ENCODE results near the gene NTN4.
"Not testable (repeated sequence)": the region's sequence is repeated elsewhere in the genome, so short reads cannot be mapped to it uniquely, and the experiment has no call there.

Gene NTN4

GRCh38 chr12:95633049-95633731 is 157.4 kb downstream of the NTN4 start:
- DNase-seq (ENCODE audit: insufficient read length, low spot score), result peak; percentile 80

GRCh38 chr12:95630496-95630895 is 160.1 kb downstream of the NTN4 start:
- DNase-seq (ENCODE audit: insufficient read length, low spot score) (no peak), FAIRE-seq (no peak)

More at GRCh38 chr12:95633049-95633731, 157.4 kb downstream of the NTN4 start:
- no peak for FAIRE-seq

GRCh38 chr12:95629392-95629791 is 161.2 kb downstream of the NTN4 start:
- no peak for FAIRE-seq

GRCh38 chr12:95626854-95627253 is 163.7 kb downstream of the NTN4 start:
- FAIRE-seq, result no peak
- no peak for DNase-seq (ENCODE audit: insufficient read length, low spot score)

More at GRCh38 chr12:95629392-95629791, 161.2 kb downstream of the NTN4 start:
- DNase-seq (ENCODE audit: insufficient read length, low spot score), result no peak

- DNase-seq (ENCODE audit: insufficient read length, low spot score) (no peak), FAIRE-seq (no peak)
Measured at GRCh38 chr12:95625012-95625411, 165.6 kb downstream of the NTN4 start.

- DNase-seq (ENCODE audit: insufficient read length, low spot score), result no peak
- FAIRE-seq, result no peak
Measured at GRCh38 chr12:95624589-95624988, 166.0 kb downstream of the NTN4 start.

GRCh38 chr12:95623554-95624170 is 166.9 kb downstream of the NTN4 start:
- DNase-seq (ENCODE audit: insufficient read length, low spot score) (peak; percentile 90), FAIRE-seq (no peak)

GRCh38 chr12:95622879-95623278 is 167.7 kb downstream of the NTN4 start:
- no peak for FAIRE-seq
- no peak for DNase-seq (ENCODE audit: insufficient read length, low spot score)

GRCh38 chr12:95621725-95622124 is 168.8 kb downstream of the NTN4 start:
- DNase-seq (ENCODE audit: insufficient read length, low spot score), result no peak
- FAIRE-seq, result no peak

- DNase-seq (ENCODE audit: insufficient read length, low spot score) (no peak), FAIRE-seq (no peak)
Measured at GRCh38 chr12:95620171-95620570, 170.4 kb downstream of the NTN4 start.

- DNase-seq (ENCODE audit: insufficient read length, low spot score); FAIRE-seq: not testable (repeated sequence)
Measured at GRCh38 chr12:95616470-95616869, 174.1 kb downstream of the NTN4 start.

- no peak for DNase-seq (ENCODE audit: insufficient read length, low spot score)
- FAIRE-seq, result no peak
Measured at GRCh38 chr12:95615749-95616148, 174.8 kb downstream of the NTN4 start.

GRCh38 chr12:95614390-95614982 is 176.1 kb downstream of the NTN4 start:
- DNase-seq (ENCODE audit: insufficient read length, low spot score) (no peak), FAIRE-seq (no peak)

GRCh38 chr12:95613021-95613420 is 177.5 kb downstream of the NTN4 start:
- FAIRE-seq (no peak), DNase-seq (ENCODE audit: insufficient read length, low spot score) (no peak)

- no peak for FAIRE-seq
Measured at GRCh38 chr12:95611676-95612309, 178.8 kb downstream of the NTN4 start.

GRCh38 chr12:95608252-95609033 is 182.1 kb downstream of the NTN4 start:
- DNase-seq (ENCODE audit: insufficient read length, low spot score) (no peak), FAIRE-seq (no peak)

More at GRCh38 chr12:95611676-95612309, 178.8 kb downstream of the NTN4 start:
- no peak for DNase-seq (ENCODE audit: insufficient read length, low spot score)
